MM.1S (cell line): Measurements from ENCODE around the gene KCNMA1.

ENCODE experiments used
- DNase-seq: peaks from one replicate; pipeline ENCODE4 v3.0.0-alpha.2; 2015
- H2AFZ ChIP-seq: fragments of 300-600 bp; sonication (generic); 2 replicates; pipeline ENCODE4 v1.6.0; 2016; ENCODE audit warnings: antibody characterized with exemption, low read length
- H3F3A ChIP-seq: fragments of 300-600 bp; sonication (generic); 2 replicates; pipeline ENCODE4 v1.6.1; 2016; ENCODE audit warnings: mild to moderate bottlenecking, antibody characterized with exemption, low read length, moderate library complexity, mixed read lengths; ENCODE audit not compliant: insufficient read depth
- H3K27ac ChIP-seq: fragments of 300-600 bp; sonication (generic); 2 replicates; pipeline ENCODE4 v1.5.1; 2016; ENCODE audit warnings: mild to moderate bottlenecking, low read length
- H3K27me3 ChIP-seq: fragments of 300-600 bp; sonication (generic); replicated peaks from 2 replicates; pipeline ENCODE4 v1.6.0; 2016; ENCODE audit warnings: low read length; ENCODE audit not compliant: insufficient read depth
- H3K36me3 ChIP-seq: fragments of 300-600 bp; sonication (generic); replicated peaks from 2 replicates; pipeline ENCODE4 v1.6.1; 2016; ENCODE audit warnings: mild to moderate bottlenecking, low read length, mixed read lengths; ENCODE audit not compliant: insufficient read depth
- H3K4me1 ChIP-seq: fragments of 300-600 bp; sonication (generic); 2 replicates; pipeline ENCODE4 v1.6.1; 2016; ENCODE audit warnings: low read length, mixed read lengths
- H3K4me2 ChIP-seq: fragments of 300-600 bp; sonication (generic); 2 replicates; pipeline ENCODE4 v1.6.0; 2016; ENCODE audit warnings: low read depth, low read length
- H3K4me3 ChIP-seq: fragments of 300-600 bp; sonication (generic); 2 replicates; pipeline ENCODE4 v1.5.1; 2016; ENCODE audit warnings: low read length, mixed read lengths
- H3K79me2 ChIP-seq: fragments of 300-600 bp; sonication (generic); 2 replicates; pipeline ENCODE4 v1.6.1; 2016; ENCODE audit warnings: mixed run types, low read length, mixed read lengths
- H3K9ac ChIP-seq: fragments of 300-600 bp; sonication (generic); 2 replicates; pipeline ENCODE4 v1.6.1; 2016; ENCODE audit warnings: low read length, mixed read lengths
- H3K9me2 ChIP-seq: fragments of 300-600 bp; sonication (generic); replicated peaks from 2 replicates; pipeline ENCODE4 v1.6.1; 2016; ENCODE audit warnings: mild to moderate bottlenecking, low read length, mixed read lengths; ENCODE audit not compliant: insufficient read depth
- H3K9me3 ChIP-seq: fragments of 300-600 bp; sonication (generic); replicated peaks from 2 replicates; pipeline ENCODE4 v1.6.1; 2016; ENCODE audit warnings: mild to moderate bottlenecking, low read length, mixed read lengths; ENCODE audit not compliant: insufficient read depth
- H4K20me1 ChIP-seq: fragments of 300-600 bp; sonication (generic); 2 replicates; pipeline ENCODE4 v1.6.1; 2016; ENCODE audit warnings: mild to moderate bottlenecking, low read length, moderate library complexity, mixed read lengths; ENCODE audit not compliant: insufficient read depth
- CTCF ChIP-seq: fragments of 300-600 bp; sonication (generic); IDR thresholded peaks from 2 replicates; pipeline ENCODE4 v1.5.1; 2016; ENCODE audit warnings: antibody characterized with exemption, low read length, mixed read lengths
- EZH2 ChIP-seq: fragments of 300-600 bp; sonication (generic); optimal IDR thresholded peaks from 2 replicates; pipeline ENCODE3; 2017; ENCODE audit warnings: low read depth, mild to moderate bottlenecking, antibody characterized with exemption, low read length, mixed read lengths
- EZH2phosphoT487 ChIP-seq: fragments of 300-600 bp; sonication (generic); IDR thresholded peaks from 2 replicates; pipeline ENCODE4 v1.6.1; 2018; ENCODE audit warnings: antibody characterized with exemption, low read length

Gene KCNMA1

DNA sequence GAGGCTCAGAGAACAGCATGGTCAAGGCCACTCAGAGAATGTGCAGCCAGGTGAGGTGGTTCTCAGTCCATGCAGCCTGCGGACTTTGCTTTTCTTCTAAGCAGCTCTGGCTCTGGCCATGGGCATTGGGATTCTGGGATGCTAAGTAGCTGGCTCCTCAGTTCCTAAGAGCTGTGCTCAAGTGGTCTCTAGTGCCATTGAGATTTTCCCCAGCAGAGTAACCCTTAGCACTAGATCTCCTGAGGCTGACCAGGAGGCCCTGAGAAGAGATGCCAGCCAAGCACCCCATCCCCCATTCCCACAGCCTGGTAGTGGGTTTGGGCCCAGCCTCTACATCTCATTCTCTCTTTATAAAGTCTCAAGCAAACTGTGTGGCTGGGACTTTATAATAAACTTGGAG lies 77.1 kb downstream of the KCNMA1 start:
- H3K4me1 ChIP-seq, result no peaks in the 10 kb centered on the region
- TF ChIP-seq CTCF (no peak), EZH2 (no peak), EZH2phosphoT487 (no peak)
- no peaks in the 10 kb centered on the region for H3K79me2 ChIP-seq
- no peak overlapping the region for H3K4me3 ChIP-seq
- H2AFZ ChIP-seq, result no peak overlapping the region
- no peaks in the 10 kb centered on the region for H3K36me3 ChIP-seq
- no peak overlapping the region for H3K9ac ChIP-seq
- H3K4me2 ChIP-seq, result no peak overlapping the region
- H3F3A ChIP-seq, result no peaks in the 10 kb centered on the region
- no peaks in the 10 kb centered on the region for H4K20me1 ChIP-seq
- DNase-seq, result no peak
- H3K27me3 ChIP-seq, result no peaks in the 10 kb centered on the region
- H3K9me3 ChIP-seq, result no peaks in the 10 kb centered on the region
- H3K27ac ChIP-seq, result no peak overlapping the region
- no peaks in the 10 kb centered on the region for H3K9me2 ChIP-seq

- H3K27ac ChIP-seq, result no peak overlapping the region
- no peaks in the 10 kb centered on the region for H4K20me1 ChIP-seq
- no peaks in the 10 kb centered on the region for H3K9me2 ChIP-seq
- no peaks in the 10 kb centered on the region for H3K36me3 ChIP-seq
- no peaks in the 10 kb centered on the region for H3K27me3 ChIP-seq
- no peak for TF ChIP-seq CTCF
- TF ChIP-seq EZH2phosphoT487, result no peak
- TF ChIP-seq EZH2, result no peak
- no peaks in the 10 kb centered on the region for H3F3A ChIP-seq
- H3K4me1 ChIP-seq, result no peaks in the 10 kb centered on the region
- no peak overlapping the region for H2AFZ ChIP-seq
- H3K4me3 ChIP-seq, result no peak overlapping the region
- no peaks in the 10 kb centered on the region for H3K79me2 ChIP-seq
- no peaks in the 10 kb centered on the region for H3K9me3 ChIP-seq
- no peak for DNase-seq
- H3K4me2 ChIP-seq, result no peak overlapping the region
- H3K9ac ChIP-seq, result no peak overlapping the region
These were observed 77.6 kb downstream of the KCNMA1 start for GRCh38 chr10:77560052-77560451.

DNA sequence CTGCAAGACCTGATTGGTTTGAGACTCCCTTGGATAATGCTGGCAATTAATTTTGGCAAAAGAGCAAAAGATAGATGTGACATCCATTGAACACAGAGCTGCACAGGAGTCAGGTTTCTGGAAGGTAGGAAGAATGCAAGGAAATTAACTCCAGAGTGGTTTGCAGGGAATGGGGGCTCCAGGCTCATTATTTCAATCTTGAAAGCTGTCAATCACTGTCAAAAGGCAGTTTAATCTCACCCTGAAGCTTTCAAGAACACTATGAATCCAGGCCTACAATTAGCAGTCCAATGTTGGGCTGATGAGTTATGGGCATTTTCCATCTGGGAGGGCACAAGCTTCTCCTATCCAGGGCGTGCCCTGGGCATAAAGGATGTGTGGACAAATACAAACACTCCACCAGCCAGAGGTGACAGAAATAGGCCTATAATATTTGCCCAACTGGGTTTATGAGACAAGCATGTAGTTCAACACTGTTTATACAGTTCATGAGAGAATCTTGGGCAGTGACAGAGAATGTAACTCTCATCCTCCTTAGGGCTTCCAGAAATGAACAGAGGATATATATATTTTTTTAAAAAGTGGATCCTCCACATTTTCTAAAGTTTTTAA lies 80.5 kb downstream of the KCNMA1 start:
- Histone ChIP-seq H3K79me2 (no peaks in the 10 kb centered on the region), H3K27ac (no peak overlapping the region), H3K36me3 (no peaks in the 10 kb centered on the region), H3F3A (no peaks in the 10 kb centered on the region), H3K9me3 (no peaks in the 10 kb centered on the region), H3K27me3 (no peaks in the 10 kb centered on the region), H3K4me3 (no peak overlapping the region), H2AFZ (no peak overlapping the region), H3K9me2 (no peaks in the 10 kb centered on the region), H3K9ac (no peak overlapping the region), H4K20me1 (no peaks in the 10 kb centered on the region), H3K4me1 (no peaks in the 10 kb centered on the region), H3K4me2 (no peak overlapping the region)
- no peak for DNase-seq
- TF ChIP-seq EZH2phosphoT487, result no peak
- TF ChIP-seq EZH2, result no peak
- TF ChIP-seq CTCF, result no peak
